Measurements from ENCODE around the gene ARF4. TPM values are rescaled to one million over a fixed set of nuclear protein-coding genes. Genes with fewer than 3 reads are reported as not detected.
A peak's percentile ranks its signal among the peaks of the same experiment; 100 is the strongest.
"Not testable (repeated sequence)": the region's sequence is repeated elsewhere in the genome, so short reads cannot be mapped to it uniquely, and the experiment has no call there.

The ARF4 gene
- total RNA-seq, result 244 and 291 TPM in 2 replicates

- peak; percentile 99 for DNase-seq (ENCODE audit: low read depth)
Observed at GRCh38 chr3:57597127-57597923, at the start of gene ARF4. ARF4 (minus strand) TSS chr3:57597344; CDS start chr3:57597140, 204 bp downstream.

- DNase-seq (ENCODE audit: low read depth), result peak; percentile 42
Observed at GRCh38 chr3:57646723-57647122, 49.6 kb upstream of the ARF4 start.

- DNase-seq (ENCODE audit: low read depth), result no peak
Observed at GRCh38 chr3:57644740-57645139, 47.6 kb upstream of the ARF4 start.

GRCh38 chr3:57637391-57637790 lies 40.2 kb upstream of the ARF4 start:
- no peak for DNase-seq (ENCODE audit: low read depth)

GRCh38 chr3:57634259-57634658 lies 37.1 kb upstream of the ARF4 start:
- not testable (repeated sequence) for DNase-seq (ENCODE audit: low read depth)

GRCh38 chr3:57627976-57628375 lies 30.8 kb upstream of the ARF4 start:
- no peak for DNase-seq (ENCODE audit: low read depth)

GRCh38 chr3:57624801-57625200 lies 27.7 kb upstream of the ARF4 start:
- DNase-seq (ENCODE audit: low read depth), result no peak

GRCh38 chr3:57622362-57622761 lies 25.2 kb upstream of the ARF4 start:
- peak; percentile 23 for DNase-seq (ENCODE audit: low read depth)

GRCh38 chr3:57617739-57618138 lies 20.6 kb upstream of the ARF4 start:
- no peak for DNase-seq (ENCODE audit: low read depth)

GRCh38 chr3:57616233-57616632 lies 19.1 kb upstream of the ARF4 start:
- DNase-seq (ENCODE audit: low read depth), result no peak

GRCh38 chr3:57611870-57612269 lies 14.7 kb upstream of the ARF4 start:
- not testable (repeated sequence) for DNase-seq (ENCODE audit: low read depth)

- no peak for DNase-seq (ENCODE audit: low read depth)
Observed at GRCh38 chr3:57605683-57606082, 8.5 kb upstream of the ARF4 start.

- DNase-seq (ENCODE audit: low read depth), result no peak
Observed at GRCh38 chr3:57604971-57605370, 7.8 kb upstream of the ARF4 start.

GRCh38 chr3:57600195-57600594 lies 3.1 kb upstream of the ARF4 start:
- no peak for DNase-seq (ENCODE audit: low read depth)

GRCh38 chr3:57598765-57599360 lies 1.7 kb upstream of the ARF4 start:
- DNase-seq (ENCODE audit: low read depth), result no peak

- DNase-seq (ENCODE audit: low read depth), result peak; percentile 89
Observed at GRCh38 chr3:57596495-57597126, 533 bp downstream of the ARF4 start.

- DNase-seq (ENCODE audit: low read depth), result no peak
Observed at GRCh38 chr3:57594576-57594975, 2.6 kb downstream of the ARF4 start.

- DNase-seq (ENCODE audit: low read depth), result no peak
Observed at GRCh38 chr3:57594144-57594543, 3.0 kb downstream of the ARF4 start.

- no peak for DNase-seq (ENCODE audit: low read depth)
Observed at GRCh38 chr3:57592306-57592705, 4.8 kb downstream of the ARF4 start.

- no peak for DNase-seq (ENCODE audit: low read depth)
Observed at GRCh38 chr3:57587905-57588304, 9.2 kb downstream of the ARF4 start.

GRCh38 chr3:57586778-57587177 lies 10.4 kb downstream of the ARF4 start:
- no peak for DNase-seq (ENCODE audit: low read depth)

GRCh38 chr3:57583544-57583943 lies 13.6 kb downstream of the ARF4 start:
- no peak for DNase-seq (ENCODE audit: low read depth)

Data from renal cortical epithelial cell (primary cell).